Hepatocyte (in vitro differentiated cells): ENCODE results near the gene SEMA3A.

Experiments used
- CTCF ChIP-seq: fragments of 200-600 bp; sonication (generic); IDR thresholded peaks from 2 replicates; pipeline ENCODE4 v1.5.1; 2016; ENCODE audit warnings: antibody characterized with exemption, mild to moderate bottlenecking; ENCODE audit not compliant: poor library complexity
- EZH2 ChIP-seq: fragments of 200-600 bp; sonication (generic); IDR thresholded peaks from 2 replicates; pipeline ENCODE4 v1.6.1; 2016; ENCODE audit warnings: antibody characterized with exemption, mild to moderate bottlenecking, borderline replicate concordance

DNA sequence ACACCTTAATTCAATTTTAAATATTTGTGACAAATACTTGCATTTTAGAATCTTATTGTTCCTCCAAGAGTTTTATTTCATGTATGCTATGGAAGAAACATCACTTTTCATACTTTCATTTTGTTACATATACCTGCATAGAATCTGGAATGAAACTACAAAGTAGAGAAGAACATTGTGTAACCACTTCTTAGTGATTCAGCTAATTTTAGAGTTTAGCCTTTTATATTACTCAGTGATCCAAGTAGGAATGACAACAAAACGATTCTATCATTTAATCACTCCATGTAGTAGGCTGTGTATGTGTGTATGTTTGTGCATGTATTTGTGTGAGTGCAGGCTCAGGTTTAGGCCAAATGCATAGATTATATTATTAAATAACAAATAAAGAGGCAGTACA is 14.4 kb upstream of the SEMA3A start:
- TF ChIP-seq CTCF (no peak), EZH2 (no peak)
